Inflammatory macrophage treated with lipopolysaccharide for 1 hour (primary cell): ENCODE results near the gene DNAJB7.
"Not testable (repeated sequence)": the region's sequence is repeated elsewhere in the genome, so short reads cannot be mapped to it uniquely, and the experiment has no call there.

Source experiments
- DNase-seq, 2 donors: peaks; one replicate each; pipeline ENCODE4 v3.0.0-alpha.2; 2020 to 2022

Gene DNAJB7

GRCh38 chr22:40838486-40838885, 23.4 kb downstream of the DNAJB7 start:
- DNase-seq, result no peak

GRCh38 chr22:40834619-40835018, 27.3 kb downstream of the DNAJB7 start:
- no peak for DNase-seq

DNA sequence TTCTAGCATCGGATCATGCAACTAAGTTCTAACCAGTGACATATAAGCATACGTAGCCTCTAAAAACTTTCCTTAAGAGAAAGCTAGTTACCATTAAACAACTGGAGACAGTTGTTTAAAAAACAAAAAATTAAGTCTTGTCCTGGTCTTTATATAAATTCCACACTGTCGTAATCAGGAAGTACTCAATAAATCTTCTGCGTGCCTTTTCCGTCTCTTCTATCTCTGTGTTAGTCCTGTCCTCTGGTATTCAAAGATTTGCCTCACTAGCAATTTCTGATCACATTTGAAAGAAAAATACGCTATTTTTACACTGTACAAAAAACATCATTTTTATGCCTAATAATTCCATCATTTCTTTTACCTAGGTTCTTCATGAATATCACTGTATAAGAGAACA, 32.8 kb downstream of the DNAJB7 start:
- DNase-seq, result no peak

DNA sequence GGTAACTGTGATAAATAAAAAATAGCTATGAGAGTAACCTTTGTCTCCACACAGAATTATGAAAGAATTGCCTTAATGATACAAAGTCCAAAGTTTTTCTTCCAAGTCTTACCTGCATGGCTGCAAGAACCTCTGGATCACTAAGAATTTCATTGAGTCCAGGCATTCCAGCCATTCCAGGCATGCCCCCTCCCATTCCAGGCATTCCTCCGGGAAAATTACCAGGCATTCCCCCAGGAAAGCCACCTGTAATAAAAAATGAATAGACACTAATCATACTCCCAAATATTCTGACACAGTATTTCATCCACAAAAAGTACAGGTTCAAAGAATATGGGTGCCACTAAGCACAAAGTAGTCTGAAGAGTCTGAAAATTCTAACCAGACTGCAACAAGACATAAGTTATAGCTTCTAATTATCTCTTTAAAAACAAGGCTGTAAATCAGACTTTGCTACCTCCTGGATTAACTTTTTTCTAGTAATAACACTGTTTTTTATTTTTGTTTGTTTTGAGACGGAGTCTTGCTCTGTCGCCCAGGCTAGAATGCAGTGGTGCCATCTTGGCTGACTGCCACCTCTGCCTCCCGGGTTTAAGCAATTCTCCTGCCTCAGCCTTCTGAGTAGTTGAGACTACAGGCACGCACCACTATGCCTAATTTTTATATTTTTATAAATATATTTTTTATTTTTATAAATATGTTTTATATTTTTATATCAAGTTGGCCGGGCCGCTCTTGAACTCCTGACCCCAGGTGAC, 34.8 kb downstream of the DNAJB7 start:
- no peak for DNase-seq

DNA sequence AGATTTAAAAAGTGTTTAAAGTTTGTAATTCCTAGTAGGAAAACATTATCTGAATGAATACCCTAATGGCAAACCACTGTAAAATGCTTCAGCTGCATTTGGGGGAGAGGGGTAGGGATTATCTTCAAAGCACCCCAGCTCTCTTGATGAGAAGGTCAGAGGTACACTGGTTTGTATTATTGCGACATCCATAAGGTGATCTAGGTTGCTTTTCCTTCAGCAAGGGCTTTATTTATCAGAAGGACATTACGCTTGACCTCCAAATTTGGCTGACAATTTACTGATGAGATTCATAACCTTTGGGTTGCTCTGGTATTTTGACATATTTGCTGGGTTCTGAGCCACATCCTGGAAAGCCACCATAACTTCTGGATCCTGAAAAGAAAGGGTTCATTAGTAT, 35.6 kb downstream of the DNAJB7 start:
- DNase-seq, result not testable (repeated sequence)

DNA sequence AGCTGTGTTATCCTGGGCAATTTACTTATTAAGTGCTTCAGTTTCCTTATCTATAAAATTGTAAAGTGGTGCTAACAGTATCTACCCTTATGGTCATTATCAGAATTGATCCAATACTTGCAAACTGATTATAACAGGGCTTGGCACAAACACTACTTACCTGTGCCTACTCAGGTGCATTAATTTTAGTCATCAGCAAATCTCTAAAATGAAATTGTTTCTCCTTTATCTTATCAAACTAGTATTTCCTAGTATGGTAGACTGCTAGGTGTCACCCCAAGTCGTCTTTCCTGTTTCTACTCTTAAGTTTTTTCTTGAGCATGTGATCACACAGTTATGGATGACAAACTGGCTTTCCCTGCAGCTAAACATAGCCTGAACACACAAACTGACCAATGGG, 38.5 kb downstream of the DNAJB7 start:
- DNase-seq, result no peak

DNA sequence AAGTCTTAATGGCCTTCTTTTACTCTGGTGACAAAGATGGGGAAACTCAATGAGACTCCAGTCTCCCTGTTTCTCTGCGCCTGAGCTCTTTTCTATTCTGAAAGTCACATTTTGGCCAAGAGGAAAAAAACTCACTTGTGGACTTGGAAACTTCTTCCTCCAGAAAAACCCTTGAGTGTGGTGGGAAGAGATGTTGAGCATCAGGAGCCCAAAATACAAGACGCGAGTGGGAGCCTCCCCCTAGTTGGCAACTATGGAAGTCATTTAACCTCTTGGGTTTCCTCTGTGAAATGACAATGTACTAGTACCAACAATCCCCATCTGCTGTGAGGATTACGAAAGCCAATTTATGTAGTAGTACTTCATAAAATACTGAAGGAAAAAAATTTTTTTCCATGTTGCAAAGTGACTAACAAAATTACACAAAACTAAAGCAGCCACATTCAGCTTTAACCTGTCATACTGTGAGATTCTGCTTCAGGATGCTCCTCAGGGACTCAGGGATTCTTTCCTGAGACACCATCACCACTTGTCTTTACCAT, 42.2 kb downstream of the DNAJB7 start:
- DNase-seq, result peak in 1 of 2 donors; percentile 18

- peak; percentile 75 to 79 for DNase-seq
These were observed 42.9 kb downstream of the DNAJB7 start, which contains the start of gene SLC25A17 for GRCh38 chr22:40818747-40819598. Gene SLC25A17, minus strand, starts transcription at chr22:40819346. Its CDS starts 98 bp downstream, at chr22:40819248.

GRCh38 chr22:40818192-40818746, 43.6 kb downstream of the DNAJB7 start:
- DNase-seq, result no peak

GRCh38 chr22:40817737-40818136, 44.2 kb downstream of the DNAJB7 start:
- DNase-seq, result no peak

DNA sequence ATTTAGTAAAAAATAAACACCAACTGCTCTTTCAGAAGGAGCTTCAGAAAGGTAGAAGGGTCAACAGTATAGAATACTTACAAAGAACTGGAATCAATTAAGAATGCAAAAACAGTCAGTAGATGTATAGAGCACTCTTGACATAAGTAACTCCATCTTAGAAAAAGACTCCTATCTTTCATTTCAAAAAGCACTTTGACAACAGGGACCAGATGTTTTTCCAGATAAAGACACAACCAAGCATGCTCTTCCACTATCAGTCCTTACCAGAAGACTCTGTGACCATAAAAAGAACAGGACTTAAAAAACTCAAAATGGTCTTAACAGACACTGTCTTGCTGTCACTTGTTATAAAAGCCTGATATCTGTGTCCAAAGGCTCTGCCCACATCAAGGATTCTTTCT, 48.0 kb downstream of the DNAJB7 start:
- no peak for DNase-seq
